ENCODE results near the gene C17orf58.

GRCh38 chr17:68035131-68035522, 38.9 kb upstream of the C17orf58 start:
- TF ChIP-seq POLR2AphosphoS5 (IDR thresholded peaks at IDR 0.05; ENCODE audit: borderline replicate concordance, low read depth, low read length) (no peak), EZH2 (IDR thresholded peaks at IDR 0.05) (no peak), FOXP2 (optimal IDR thresholded peaks at IDR 0.05; ENCODE audit: control extremely low read depth, extremely low read length, insufficient read depth) (no peak)
